ENCODE measurements around the gene TIMM17A. TPM values are rescaled to one million over a fixed set of nuclear protein-coding genes. Genes with fewer than 3 reads are reported as not detected.
A peak's percentile ranks its signal among the peaks of the same experiment; 100 is the strongest.

The TIMM17A gene
- total and polyA plus RNA-seq, 7 donors, result 45.4 to 176 (median 82.6) TPM

GRCh38 chr1:201988601-201989000 is 33.3 kb downstream of the TIMM17A start:
- Histone ChIP-seq H3K27ac (no peak overlapping the region), H3K27me3 (ENCODE audit: insufficient read depth in 3 of 3, low read length in 2 of 3) (no peaks in the 10 kb centered on the region), H3K4me3 (no peak overlapping the region), H3K36me3 (ENCODE audit: insufficient read depth in 1 of 2, low read depth in 1 of 2) (peaks cover 4 to 49% of the 10 kb centered on the region in 2 donors), H3K4me1 (peaks cover 25% of the 10 kb centered on the region), H3K9me3 (no peaks in the 10 kb centered on the region)
- DNase-seq (no peak), ATAC-seq (no peak)
- no peak for TF ChIP-seq CTCF (IDR thresholded peaks at IDR 0.05)
- intact Hi-C loops (cut with DNase I), result no loop called here
- WGBS, 3 donors, result 77 to 87% (median 79%) methylated on average over 7 of the region's 7 CpGs

- Histone ChIP-seq H3K9me3 (no peaks in the 10 kb centered on the region), H3K27me3 (ENCODE audit: insufficient read depth in 3 of 3, low read length in 2 of 3) (no peaks in the 10 kb centered on the region), H3K27ac (no peak overlapping the region), H3K4me1 (peaks cover 16% of the 10 kb centered on the region), H3K4me3 (no peak overlapping the region), H3K36me3 (ENCODE audit: insufficient read depth in 1 of 2, low read depth in 1 of 2) (peaks cover 4 to 56% of the 10 kb centered on the region in 2 donors)
- intact Hi-C loops (cut with DNase I), result no loop called here
- DNase-seq (no peak), ATAC-seq (no peak)
- no peak for TF ChIP-seq CTCF (IDR thresholded peaks at IDR 0.05)
- 95 to 96% (median 95%) methylated on average over 10 of the region's 10 CpGs for WGBS, 3 donors
These were observed 34.2 kb downstream of the TIMM17A start for GRCh38 chr1:201989354-201990128.

GRCh38 chr1:201990427-201990826 is 35.1 kb downstream of the TIMM17A start:
- Histone ChIP-seq H3K4me3 (no peak overlapping the region), H3K27ac (no peak overlapping the region), H3K27me3 (ENCODE audit: insufficient read depth in 3 of 3, low read length in 2 of 3) (no peaks in the 10 kb centered on the region), H3K4me1 (peaks cover 16% of the 10 kb centered on the region), H3K36me3 (ENCODE audit: insufficient read depth in 1 of 2, low read depth in 1 of 2) (peaks cover 4 to 62% of the 10 kb centered on the region in 2 donors), H3K9me3 (no peaks in the 10 kb centered on the region)
- peak in 1 of 4 donors; percentile 31 for ATAC-seq
- no peak for DNase-seq
- WGBS, 3 donors, result 48 to 56% (median 51%) methylated on average over 6 of the region's 6 CpGs
- no peak for TF ChIP-seq CTCF (IDR thresholded peaks at IDR 0.05)
- intact Hi-C loops (cut with DNase I), result no loop called here

- ATAC-seq (peak; percentile 48 to 82 (median 82)), DNase-seq (no peak)
- WGBS, 3 donors, result 65 to 67% (median 66%) methylated on average over 16 of the region's 16 CpGs
These were observed 44.4 kb downstream of the TIMM17A start for GRCh38 chr1:201999625-202000238.

More at GRCh38 chr1:201999625-202000238, 44.4 kb downstream of the TIMM17A start:
- Histone ChIP-seq H3K9me3 (no peaks in the 10 kb centered on the region), H3K27me3 (ENCODE audit: insufficient read depth in 3 of 3, low read length in 2 of 3) (no peaks in the 10 kb centered on the region), H3K36me3 (ENCODE audit: insufficient read depth in 1 of 2, low read depth in 1 of 2) (peaks cover 21 to 88% of the 10 kb centered on the region in 2 donors), H3K4me1 (no peaks in the 10 kb centered on the region), H3K4me3 (no peak overlapping the region), H3K27ac (no peak overlapping the region)
- intact Hi-C loops (cut with DNase I), result no loop called here
- peak; percentile 69 for TF ChIP-seq CTCF (IDR thresholded peaks at IDR 0.05)

All from psoas muscle (tissue), 8 donors.